Activated CD8-positive, alpha-beta T cell treated with anti-CD3 and anti-CD28 coated beads for 36 hours (primary cell): ENCODE measurements around the gene SLIT3. TPM values are rescaled to one million over a fixed set of nuclear protein-coding genes. Genes with fewer than 3 reads are reported as not detected.
A peak's percentile ranks its signal among the peaks of the same experiment; 100 is the strongest.

ENCODE experiments used
- ATAC-seq: fragments of 200-7000 bp; cut with Tn5 transposase; one replicate; pipeline ENCODE4 v1.10.0; 2021; ENCODE audit warnings: mild to moderate bottlenecking, moderate library complexity
- CTCF ChIA-PET: fragments of 350-600 bp; sonication (Branson Sonifier 250); formaldehyde crosslinking; loops from one replicate; lab custom pipeline; 2021; ENCODE audit warnings: antibody characterized with exemption; lab: Charles Lee
- POLR2A ChIA-PET: fragments of 350-600 bp; sonication (Branson Sonifier 250); formaldehyde crosslinking; loops from one replicate; lab custom pipeline; 2021; ENCODE audit warnings: antibody characterized with exemption; lab: Charles Lee
- DNase-seq: peaks from one replicate; pipeline ENCODE4 v3.0.0-alpha.2; 2020
- H3K27ac Mint-ChIP-seq: one replicate; pipeline ENCODE4 v1.8.0; 2021; ENCODE audit warnings: mild to moderate bottlenecking, mixed read lengths
- H3K27me3 Mint-ChIP-seq: one replicate; pipeline ENCODE4 v1.8.0; 2021; ENCODE audit warnings: mixed read lengths
- H3K36me3 Mint-ChIP-seq: one replicate; pipeline ENCODE4 v1.8.0; 2021; ENCODE audit warnings: low read depth, mixed read lengths
- H3K4me1 Mint-ChIP-seq: one replicate; pipeline ENCODE4 v1.8.0; 2021; ENCODE audit warnings: low read depth, mixed read lengths
- H3K4me3 Mint-ChIP-seq: one replicate; pipeline ENCODE4 v1.8.0; 2021; ENCODE audit warnings: mild to moderate bottlenecking, moderate library complexity, mixed read lengths
- H3K9me3 Mint-ChIP-seq: one replicate; pipeline ENCODE4 v1.8.0; 2021; ENCODE audit warnings: mixed read lengths
- CTCF ChIP-seq: fragments of 200-600 bp; IDR thresholded peaks from one replicate; pipeline ENCODE4 v1.8.0; 2022; ENCODE audit warnings: antibody characterized with exemption, mild to moderate bottlenecking
- intact Hi-C: fragments of 100-400 bp; cut with micrococcal nuclease; formaldehyde crosslinking; loops from one replicate; pipeline ENCODE4 v1.10.0; 2022
- total RNA-seq, 2 experiments: library from RNA; stranded (reverse); gene quantifications; one replicate each; pipeline ENCODE4 v1.2.3, GENCODE V29; 2021

Gene SLIT3
- total RNA-seq, 2 experiments from 2014 or later, result 0.69 to 0.74 TPM

GRCh38 chr5:168686837-168687236 lies 614.1 kb downstream of the SLIT3 start:
- Mint-ChIP-seq H3K36me3 (no peaks in the 10 kb centered on the region), H3K4me3 (no peak overlapping the region), H3K9me3 (no peaks in the 10 kb centered on the region), H3K27ac (no peak overlapping the region), H3K27me3 (no peaks in the 10 kb centered on the region), H3K4me1 (peaks cover 6% of the 10 kb centered on the region)
- intact Hi-C loops, result loop anchor here (10.0 kb wide), 1 partner anchor 278 kb away; no protein-coding TSS in a partner anchor
- no peak for TF ChIP-seq CTCF
- POLR2A ChIA-PET, result no interaction called here
- DNase-seq, result no peak
- no peak for ATAC-seq
- CTCF ChIA-PET, result no interaction called here

- intact Hi-C loops, result loop anchor here (10.0 kb wide), 1 partner anchor 279 kb away; no protein-coding TSS in a partner anchor
- H3K27ac Mint-ChIP-seq, result no peak overlapping the region
- no peak for ATAC-seq
These were observed 615.4 kb downstream of the SLIT3 start for GRCh38 chr5:168685566-168685965.

GRCh38 chr5:168683927-168684295 lies 617.0 kb downstream of the SLIT3 start:
- ChIA-PET POLR2A (no interaction called here), CTCF (no interaction called here)
- Mint-ChIP-seq H3K9me3 (no peaks in the 10 kb centered on the region), H3K27me3 (no peaks in the 10 kb centered on the region), H3K36me3 (no peaks in the 10 kb centered on the region), H3K27ac (peak overlapping the region; percentile 72), H3K4me1 (peaks cover 6% of the 10 kb centered on the region), H3K4me3 (no peak overlapping the region)
- TF ChIP-seq CTCF, result no peak
- no peak for ATAC-seq
- intact Hi-C loops, result loop anchor here (10.0 kb wide), 1 partner anchor 281 kb away; no protein-coding TSS in a partner anchor
- DNase-seq, result no peak

More at GRCh38 chr5:168685566-168685965, 615.4 kb downstream of the SLIT3 start:
- Mint-ChIP-seq H3K9me3 (no peaks in the 10 kb centered on the region), H3K4me3 (no peak overlapping the region), H3K36me3 (no peaks in the 10 kb centered on the region), H3K4me1 (peaks cover 6% of the 10 kb centered on the region), H3K27me3 (no peaks in the 10 kb centered on the region)
- CTCF ChIA-PET, result no interaction called here
- TF ChIP-seq CTCF, result no peak
- POLR2A ChIA-PET, result interaction anchor here (1.3 kb wide), 1 partner anchor 19 kb away, joined by 3 read pairs; no protein-coding TSS in a partner anchor
- DNase-seq, result no peak

- intact Hi-C loops, result loop anchor here (10.0 kb wide), 1 partner anchor 281 kb away; no protein-coding TSS in a partner anchor
- POLR2A ChIA-PET, result no interaction called here
- H3K4me3 Mint-ChIP-seq, result peak overlapping the region; percentile 28
These were observed 617.6 kb downstream of the SLIT3 start for GRCh38 chr5:168683247-168683926.

More at GRCh38 chr5:168683247-168683926, 617.6 kb downstream of the SLIT3 start:
- Mint-ChIP-seq H3K36me3 (no peaks in the 10 kb centered on the region), H3K4me1 (peaks cover 6% of the 10 kb centered on the region), H3K27ac (peak overlapping the region; percentile 72), H3K9me3 (no peaks in the 10 kb centered on the region), H3K27me3 (no peaks in the 10 kb centered on the region)
- peak; percentile 90 for ATAC-seq
- no peak for TF ChIP-seq CTCF
- CTCF ChIA-PET, result no interaction called here
- DNase-seq, result peak; percentile 71
